IPS-NIHi11 (cell line): ENCODE results near the gene HAVCR2.

ENCODE experiments used
- DNase-seq: peaks from one replicate; pipeline ENCODE4 v3.0.0; 2012; ENCODE audit warnings: mixed read lengths, low spot score

The HAVCR2 gene

GRCh38 chr5:157045601-157046000 lies 63.2 kb downstream of the HAVCR2 start:
- no peak for DNase-seq

GRCh38 chr5:157038568-157039187 lies 70.2 kb downstream of the HAVCR2 start:
- no peak for DNase-seq
